IPS-18c (cell line): ENCODE results near the gene SNCG.
"Not testable (repeated sequence)": the region's sequence is repeated elsewhere in the genome, so short reads cannot be mapped to it uniquely, and the experiment has no call there.

Experiments
- H3K4me3 ChIP-seq: 2 replicates; pipeline ENCODE4 v1.7.0; 2013; ENCODE audit warnings: low read depth, mild to moderate bottlenecking, low read length, moderate library complexity; ENCODE audit not compliant: insufficient read depth
- H3K9me3 ChIP-seq: one replicate; pipeline ENCODE4 v1.6.1; 2013; ENCODE audit warnings: mild to moderate bottlenecking, low read length, moderate library complexity; ENCODE audit not compliant: control insufficient read depth, insufficient read depth

Gene SNCG

GRCh38 chr10:86943316-86944030, 14.9 kb upstream of the SNCG start:
- peaks cover 2% of the 10 kb centered on the region for H3K9me3 ChIP-seq
- H3K4me3 ChIP-seq, result no peak overlapping the region

DNA sequence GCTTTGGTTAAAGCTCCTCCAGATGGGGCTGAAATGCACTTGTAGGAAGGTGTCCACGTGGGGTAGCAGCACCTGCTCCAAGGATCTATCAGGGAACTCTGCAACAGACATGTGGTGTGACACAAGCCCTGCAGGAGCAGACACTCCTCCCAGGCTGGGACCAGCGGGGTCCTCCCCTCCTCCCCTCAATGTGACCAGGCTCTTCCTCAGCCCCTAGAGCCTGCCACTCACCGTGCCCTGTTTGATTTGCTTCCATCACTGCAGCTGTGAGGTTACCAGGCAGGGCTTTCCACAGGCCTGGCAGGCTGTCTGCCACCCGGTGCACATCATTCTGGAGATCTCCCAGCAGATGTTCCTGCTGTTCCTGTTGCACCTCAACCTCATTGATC, 14.4 kb upstream of the SNCG start:
- no peak overlapping the region for H3K4me3 ChIP-seq

DNA sequence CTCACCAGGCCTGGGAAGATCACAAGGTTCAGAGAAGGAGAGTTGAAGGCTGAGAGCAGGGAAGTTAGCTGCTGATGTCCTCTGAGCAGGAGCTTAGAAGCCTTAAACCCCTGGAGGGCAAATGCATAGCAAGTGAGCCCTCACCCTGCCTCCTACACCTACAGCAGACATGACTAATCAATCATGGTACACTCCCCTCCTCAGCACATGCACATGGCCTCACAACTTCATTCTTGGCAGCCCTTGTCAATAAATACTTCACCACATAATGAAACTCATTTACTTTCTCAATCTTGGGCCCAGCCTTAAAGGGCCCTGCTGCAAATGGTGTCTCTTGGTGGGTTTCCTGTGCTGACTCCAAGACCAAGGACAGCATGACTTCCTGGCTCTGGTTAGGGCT, 13.9 kb upstream of the SNCG start:
- peaks cover 2% of the 10 kb centered on the region for H3K9me3 ChIP-seq
- no peak overlapping the region for H3K4me3 ChIP-seq

More for the DNA sequence above, 14.4 kb upstream of the SNCG start:
- peaks cover 2% of the 10 kb centered on the region for H3K9me3 ChIP-seq

DNA sequence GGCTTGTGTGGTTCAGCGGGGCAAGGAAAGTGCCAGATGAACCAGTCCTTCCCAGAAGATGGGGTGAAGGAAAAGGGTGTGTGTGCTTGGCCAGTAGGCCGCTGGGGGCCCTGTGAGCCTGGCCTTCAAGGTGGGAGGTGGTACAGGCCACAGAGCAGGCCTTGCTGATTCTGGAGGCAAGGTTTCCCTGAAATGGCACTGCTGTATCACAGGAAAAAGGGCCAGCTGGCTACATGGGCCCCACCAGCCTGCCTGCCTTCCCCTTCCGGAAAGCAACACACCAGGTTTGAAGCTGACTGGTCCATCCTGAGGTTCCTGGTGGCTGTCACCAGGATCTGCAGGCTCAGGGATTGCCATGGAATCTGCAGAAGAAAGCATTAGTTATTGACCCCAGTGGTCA, 13.5 kb upstream of the SNCG start:
- Histone ChIP-seq H3K4me3 (no peak overlapping the region), H3K9me3 (peaks cover 2% of the 10 kb centered on the region)

- Histone ChIP-seq H3K9me3 (peaks cover 2% of the 10 kb centered on the region), H3K4me3 (no peak overlapping the region)
These were observed 12.8 kb upstream of the SNCG start for GRCh38 chr10:86945361-86946212.

- H3K4me3 ChIP-seq, result no peak overlapping the region
These were observed 11.9 kb upstream of the SNCG start for GRCh38 chr10:86946213-86947155.

GRCh38 chr10:86947806-86948205, 10.6 kb upstream of the SNCG start:
- H3K9me3 ChIP-seq, H3K4me3 ChIP-seq: not testable (repeated sequence)

More at GRCh38 chr10:86946213-86947155, 11.9 kb upstream of the SNCG start:
- peaks cover 2% of the 10 kb centered on the region for H3K9me3 ChIP-seq

DNA sequence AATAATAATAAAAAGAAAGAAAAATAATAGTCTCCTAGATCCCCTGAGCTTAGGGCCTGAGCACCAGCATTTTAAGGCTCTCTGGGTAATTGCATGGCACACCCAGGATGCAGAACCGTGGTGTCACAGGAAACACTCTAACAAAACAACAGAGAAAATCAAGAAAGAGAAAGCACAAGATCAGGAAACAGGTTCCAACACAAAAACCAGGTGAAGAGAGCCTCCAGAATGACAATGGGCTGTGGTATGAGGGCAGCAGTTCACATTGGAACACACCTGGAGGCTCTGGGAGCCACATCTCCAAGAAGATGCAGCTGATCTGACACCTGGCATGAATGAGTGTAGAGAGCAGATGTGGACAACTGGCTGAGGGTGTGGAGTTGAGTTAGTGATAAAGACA, 8.1 kb upstream of the SNCG start:
- no peak overlapping the region; the same call in 1 of the 2 replicates for H3K4me3 ChIP-seq

DNA sequence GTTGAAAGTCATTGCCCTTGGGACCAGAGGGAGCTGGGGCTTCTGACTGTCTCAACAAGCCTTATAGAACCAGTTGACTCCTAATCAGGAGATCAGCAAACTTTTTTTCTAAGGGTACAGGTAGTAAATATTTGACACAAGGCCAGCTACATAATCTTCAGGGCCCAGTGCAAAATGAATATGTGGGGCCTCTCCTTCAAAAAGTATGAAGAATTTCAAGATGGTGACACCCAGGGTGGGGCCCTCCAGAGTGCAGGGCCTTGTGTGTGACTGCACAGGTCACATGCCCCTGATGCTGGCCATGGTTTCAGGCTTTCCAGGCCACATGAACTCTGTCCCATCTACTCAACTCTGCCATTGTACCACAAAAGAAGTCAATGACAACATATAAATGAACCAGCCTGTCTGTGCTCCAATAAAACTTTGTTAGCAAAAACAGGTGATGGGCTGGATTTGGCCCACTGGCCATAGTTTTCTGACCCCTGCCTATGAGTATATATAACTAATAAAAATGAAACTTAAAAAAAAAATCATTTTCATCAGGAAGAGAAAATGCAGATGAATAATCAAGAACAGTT, 7.1 kb upstream of the SNCG start:
- Histone ChIP-seq H3K9me3 (peaks cover 5% of the 10 kb centered on the region), H3K4me3 (no peak overlapping the region)

More for the DNA sequence above, 8.1 kb upstream of the SNCG start:
- peaks cover 5% of the 10 kb centered on the region for H3K9me3 ChIP-seq

DNA sequence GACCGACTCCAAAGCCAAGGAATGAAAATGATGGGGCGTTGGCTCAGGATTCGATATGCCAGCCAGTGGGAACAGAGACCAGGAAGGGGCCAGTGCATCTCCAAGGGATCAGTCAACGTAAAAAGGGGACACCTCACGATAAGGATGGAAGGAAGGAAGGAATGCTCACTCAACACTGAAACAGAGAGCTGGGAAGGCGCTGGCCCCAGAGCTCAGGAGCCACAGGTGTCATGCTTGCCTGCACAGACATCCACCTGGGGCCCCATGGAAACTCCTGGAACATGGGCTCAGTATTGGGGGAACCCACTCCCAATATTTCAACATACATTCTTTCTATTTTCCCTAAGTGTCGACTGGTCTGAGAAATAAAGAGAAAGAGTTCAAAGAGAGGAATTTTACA, 6.3 kb upstream of the SNCG start:
- Histone ChIP-seq H3K9me3 (peaks cover 5% of the 10 kb centered on the region), H3K4me3 (no peak overlapping the region)

- not testable (repeated sequence) for H3K9me3 ChIP-seq, H3K4me3 ChIP-seq
These were observed 5.7 kb upstream of the SNCG start for GRCh38 chr10:86952697-86953096.

DNA sequence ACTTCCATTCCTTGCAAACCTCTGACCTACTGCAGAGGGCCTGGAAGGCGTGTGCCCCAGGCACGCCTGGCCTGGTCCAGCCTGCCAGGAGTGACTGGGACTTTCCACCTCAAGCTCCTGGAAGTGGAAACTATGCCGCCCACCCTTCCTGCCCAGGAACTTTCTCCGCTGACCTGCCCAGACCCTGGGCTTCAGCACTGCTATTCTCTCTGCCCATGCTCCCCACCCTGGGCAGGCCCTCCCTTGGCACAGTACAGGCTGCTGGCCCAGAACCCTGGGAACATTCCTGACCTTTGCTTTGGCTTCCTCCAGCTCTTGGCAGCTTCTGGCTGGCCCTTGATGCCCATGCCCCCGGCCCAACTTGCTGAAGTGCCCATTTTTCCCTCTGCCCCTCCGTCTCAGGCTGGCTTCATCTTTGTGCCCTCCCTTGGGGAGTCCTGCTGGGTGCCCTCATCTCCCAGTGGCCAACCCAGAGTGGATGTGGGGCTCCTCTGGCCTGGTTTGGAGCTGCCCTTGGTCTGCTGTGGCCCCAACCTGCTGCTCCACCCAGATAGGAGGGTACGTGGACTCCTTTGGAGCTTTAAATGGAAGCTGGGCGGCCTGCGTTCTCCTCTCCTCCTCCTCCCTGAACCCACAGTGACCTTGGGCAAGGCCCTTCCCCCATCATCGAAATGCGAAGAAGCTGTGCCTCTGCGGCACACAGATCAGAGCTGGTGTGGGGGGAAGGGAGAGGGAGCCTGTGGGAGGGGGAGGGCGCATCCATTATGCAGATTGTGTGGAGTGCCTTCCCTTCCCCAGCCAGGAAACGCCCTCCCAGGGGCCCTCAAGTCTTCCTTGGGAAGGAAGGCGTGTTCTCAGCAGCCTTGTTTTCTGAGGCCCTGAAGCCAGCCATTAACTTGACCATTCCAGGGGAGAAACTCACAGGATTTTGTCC, 4.4 kb upstream of the SNCG start:
- Histone ChIP-seq H3K4me3 (0 out of 2 replicates have a peak overlapping the region, but pooled peaks have one; percentile 2), H3K9me3 (peaks cover 5% of the 10 kb centered on the region)

- H3K4me3 ChIP-seq, result 0 out of 2 replicates have a peak overlapping the region, but pooled peaks have one; percentile 2
- peaks cover 5% of the 10 kb centered on the region for H3K9me3 ChIP-seq
These were observed 3.5 kb upstream of the SNCG start for GRCh38 chr10:86954681-86955500.

DNA sequence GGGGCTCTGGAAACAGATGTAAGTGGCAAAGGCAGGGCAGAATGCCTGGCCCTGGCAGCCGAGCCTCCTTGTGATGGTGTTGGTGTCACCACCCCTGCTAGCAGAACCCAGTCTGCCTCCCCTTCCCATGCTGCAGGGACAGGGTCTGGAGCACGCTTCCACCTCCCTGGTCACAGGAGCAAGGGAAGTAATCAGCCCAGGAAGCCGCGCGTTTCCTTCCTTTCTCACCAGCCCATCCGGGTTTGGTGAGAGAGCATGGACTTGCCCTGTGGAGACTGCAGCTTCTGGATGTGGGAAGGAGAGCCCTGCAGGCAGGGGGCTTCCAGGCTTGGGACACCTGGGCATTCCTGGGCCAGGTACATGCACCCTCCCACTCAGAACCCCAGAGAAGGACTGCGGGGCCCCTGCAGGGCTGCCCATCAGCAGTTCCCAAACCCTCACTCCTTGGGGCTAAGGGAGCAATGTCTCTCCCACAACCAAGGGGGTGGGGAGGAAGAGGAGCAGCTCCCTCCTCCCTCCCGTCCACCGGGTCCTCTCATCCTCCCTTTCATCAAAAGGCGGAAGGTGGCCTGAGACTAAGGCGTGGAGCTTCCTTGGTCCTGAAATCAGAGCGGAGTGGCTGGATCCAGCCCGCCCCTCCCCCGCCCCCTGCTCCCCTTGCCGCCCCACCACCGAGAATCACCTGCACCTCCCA, 2.8 kb upstream of the SNCG start:
- peaks cover 5% of the 10 kb centered on the region for H3K9me3 ChIP-seq
- H3K4me3 ChIP-seq, result no peak overlapping the region
